ENCODE results near the gene HIRA. TPM values are rescaled to one million over a fixed set of nuclear protein-coding genes. Genes with fewer than 3 reads are reported as not detected.

Gene HIRA
- total RNA-seq, 1 donor from 2014 or later: 18.2 TPM

- DNase-seq (no peak), ATAC-seq (no peak)
- intact Hi-C loops (cut with micrococcal nuclease): no loop called here
These were observed 127.7 kb downstream of the HIRA start for GRCh38 chr22:19303785-19304184.

GRCh38 chr22:19295733-19296132 lies 135.8 kb downstream of the HIRA start:
- intact Hi-C loops (cut with micrococcal nuclease): no loop called here
- ATAC-seq (no peak), DNase-seq (no peak)

- intact Hi-C loops (cut with micrococcal nuclease): no loop called here
- no peak for DNase-seq
- peak; percentile 6 for ATAC-seq
These were observed 138.9 kb downstream of the HIRA start for GRCh38 chr22:19292458-19293230.

GRCh38 chr22:19291580-19292457 lies 139.7 kb downstream of the HIRA start, which contains the start of gene CLTCL1:
CLTCL1 (minus strand) TSS chr22:19291719; CDS start chr22:19291641, 78 bp downstream.
- peak; percentile 92 for DNase-seq
- peak; percentile 93 for ATAC-seq

GRCh38 chr22:19291218-19291579 lies 140.3 kb downstream of the HIRA start:
- intact Hi-C loops (cut with micrococcal nuclease): no loop called here
- ATAC-seq (peak; percentile 64), DNase-seq (peak; percentile 68)

More at GRCh38 chr22:19291580-19292457, 139.7 kb downstream of the HIRA start, which contains the start of gene CLTCL1:
- intact Hi-C loops (cut with micrococcal nuclease): no loop called here

- intact Hi-C loops (cut with micrococcal nuclease): no loop called here
- peak; percentile 33 for DNase-seq
- ATAC-seq: peak; percentile 27
These were observed 140.9 kb downstream of the HIRA start for GRCh38 chr22:19290400-19291217.

- intact Hi-C loops (cut with micrococcal nuclease): no loop called here
- DNase-seq (no peak), ATAC-seq (no peak)
These were observed 141.9 kb downstream of the HIRA start for GRCh38 chr22:19289475-19290161.

- no peak for DNase-seq
- no peak for ATAC-seq
- intact Hi-C loops (cut with micrococcal nuclease): no loop called here
These were observed 143.6 kb downstream of the HIRA start for GRCh38 chr22:19287889-19288288.

- DNase-seq: no peak
- ATAC-seq: no peak
- intact Hi-C loops (cut with micrococcal nuclease): no loop called here
These were observed 144.3 kb downstream of the HIRA start for GRCh38 chr22:19287076-19287707.

GRCh38 chr22:19285831-19286230 lies 145.7 kb downstream of the HIRA start:
- intact Hi-C loops (cut with micrococcal nuclease): no loop called here
- DNase-seq: no peak
- peak; percentile 25 for ATAC-seq

Other genes starting within 250 kb of the HIRA start
- gene CLTCL1, start 140.0 kb downstream of the HIRA start, total RNA-seq: 9.6 TPM
- 52.7 TPM for gene MRPL40, start 812 bp upstream of the HIRA start, total RNA-seq
- 68.6 TPM for gene C22orf39, start 16.0 kb upstream of the HIRA start, total RNA-seq
- 44.5 TPM for gene UFD1, start 47.5 kb upstream of the HIRA start, total RNA-seq
- gene CDC45, start 48.2 kb upstream of the HIRA start, total RNA-seq: 0.67 TPM
- gene CLDN5, start 92.7 kb upstream of the HIRA start, total RNA-seq: 25.5 TPM

All from left ventricle myocardium superior (tissue), 1 donor.